Measurements from ENCODE around the gene TGFBR2. TPM values are rescaled to one million over a fixed set of nuclear protein-coding genes. Genes with fewer than 3 reads are reported as not detected.
A peak's percentile ranks its signal among the peaks of the same experiment; 100 is the strongest.

The TGFBR2 gene
- total RNA-seq, 2 experiments from 2014 or later = 45.5 to 46.6 TPM

DNA sequence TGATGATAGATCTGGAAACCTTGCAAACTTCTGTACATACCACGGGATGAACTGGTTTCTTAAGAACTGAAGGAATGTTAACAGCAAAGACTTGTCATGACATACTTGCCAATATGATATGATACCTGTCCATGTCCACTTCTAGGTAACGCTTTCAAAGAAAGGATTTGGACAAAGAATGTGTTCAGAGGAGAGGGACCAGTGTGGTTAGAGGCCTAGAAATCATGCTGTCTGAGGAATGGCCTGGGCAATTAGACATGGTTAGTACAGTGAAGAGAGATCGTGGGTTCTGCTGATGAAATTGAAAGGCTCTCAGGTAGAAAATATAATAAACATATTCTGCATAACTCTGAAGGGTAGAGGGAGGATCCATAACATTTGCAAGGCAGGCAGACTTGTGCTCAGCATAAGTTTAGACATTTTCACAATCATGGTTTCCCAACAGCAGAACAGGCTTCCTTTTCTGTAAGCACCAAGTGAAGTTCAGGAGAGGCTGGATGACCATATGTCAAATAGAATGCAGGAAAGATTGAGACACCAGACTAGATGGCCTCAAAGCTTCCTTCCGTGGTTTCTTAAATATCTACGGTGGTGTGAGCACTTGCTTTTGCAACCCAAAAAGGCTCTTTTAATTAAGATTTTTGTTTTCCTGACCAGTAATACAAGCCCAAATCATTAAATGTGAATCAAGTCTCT is 39.9 kb downstream of the TGFBR2 start:
- H3K4me3 Mint-ChIP-seq = peak overlapping the region; percentile 58
- H3K4me1 Mint-ChIP-seq = peaks cover 96% of the 10 kb centered on the region
- DNase-seq = no peak
- POLR2A ChIA-PET = interaction anchor here (0.6 to 1.4 kb wide), 2 partner anchors 9 to 13 kb away, joined by 3 to 6 read pairs; no protein-coding TSS in a partner anchor
- CTCF ChIA-PET = interaction anchor here (1.2 to 1.7 kb wide), 2 partner anchors 18 to 38 kb away, joined by 3 read pairs; no protein-coding TSS in a partner anchor
- H3K36me3 Mint-ChIP-seq (ENCODE audit: low read depth) = peaks cover 73% of the 10 kb centered on the region
- ATAC-seq = no peak
- H3K27ac Mint-ChIP-seq = peak overlapping the region; percentile 94
- no peaks in the 10 kb centered on the region for H3K27me3 Mint-ChIP-seq
- peaks cover 2% of the 10 kb centered on the region for H3K9me3 Mint-ChIP-seq (ENCODE audit: low read depth)
- intact Hi-C loops (cut with DNase I, micrococcal nuclease) = no loop called here

DNA sequence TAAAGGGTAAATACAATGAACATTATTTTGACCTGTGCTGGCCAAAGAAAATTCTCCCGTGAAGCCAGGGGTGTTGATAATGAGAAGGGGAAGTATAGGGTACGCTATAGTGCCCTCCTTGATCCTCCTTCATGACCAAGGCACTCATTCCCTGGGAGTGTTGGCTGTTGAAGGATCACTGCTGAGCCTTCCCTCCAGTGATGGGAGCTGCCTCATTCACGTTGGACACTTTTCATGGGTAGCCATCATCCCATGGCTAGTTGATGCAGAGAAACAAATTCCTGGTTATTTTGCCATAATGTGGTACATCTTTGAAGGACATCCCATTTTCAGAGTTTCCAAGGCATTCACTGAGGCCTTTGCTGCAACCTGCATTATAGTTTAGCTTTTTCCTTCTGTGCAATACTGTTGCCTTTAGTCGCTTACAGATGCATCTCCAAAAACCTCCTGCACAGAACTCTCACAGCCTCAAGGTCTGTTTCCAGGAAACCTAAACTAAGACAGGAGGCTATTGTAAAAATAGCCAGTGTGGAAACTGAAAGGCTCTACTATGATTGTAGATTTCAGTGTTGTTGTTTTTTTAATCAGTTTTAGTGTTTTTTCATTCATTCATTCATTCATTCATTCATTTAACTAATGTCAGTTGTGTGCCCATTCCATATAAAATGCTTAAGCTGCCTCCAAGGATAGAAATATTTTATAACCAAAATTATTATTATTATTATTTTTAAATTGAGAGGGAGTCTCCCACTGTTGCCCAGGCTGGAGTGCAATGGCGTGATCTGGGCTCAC is 40.8 kb downstream of the TGFBR2 start:
- POLR2A ChIA-PET = interaction anchor here (0.6 to 1.4 kb wide), 3 partner anchors 8 to 12 kb away, joined by 3 to 6 read pairs (median 3); no protein-coding TSS in a partner anchor
- CTCF ChIA-PET = interaction anchor here (1.2 to 1.8 kb wide), 4 partner anchors 11 to 88 kb away, joined by 3 to 9 read pairs (median 4); no protein-coding TSS in a partner anchor
- DNase-seq (no peak), ATAC-seq (no peak)
- H3K4me1 Mint-ChIP-seq = peaks cover 96% of the 10 kb centered on the region
- H3K4me3 Mint-ChIP-seq = no peak overlapping the region
- intact Hi-C loops (cut with DNase I, micrococcal nuclease) = no loop called here
- H3K36me3 Mint-ChIP-seq (ENCODE audit: low read depth) = peaks cover 75% of the 10 kb centered on the region
- H3K9me3 Mint-ChIP-seq (ENCODE audit: low read depth) = peaks cover 2% of the 10 kb centered on the region
- H3K27ac Mint-ChIP-seq = peak overlapping the region; percentile 94
- no peaks in the 10 kb centered on the region for H3K27me3 Mint-ChIP-seq

DNA sequence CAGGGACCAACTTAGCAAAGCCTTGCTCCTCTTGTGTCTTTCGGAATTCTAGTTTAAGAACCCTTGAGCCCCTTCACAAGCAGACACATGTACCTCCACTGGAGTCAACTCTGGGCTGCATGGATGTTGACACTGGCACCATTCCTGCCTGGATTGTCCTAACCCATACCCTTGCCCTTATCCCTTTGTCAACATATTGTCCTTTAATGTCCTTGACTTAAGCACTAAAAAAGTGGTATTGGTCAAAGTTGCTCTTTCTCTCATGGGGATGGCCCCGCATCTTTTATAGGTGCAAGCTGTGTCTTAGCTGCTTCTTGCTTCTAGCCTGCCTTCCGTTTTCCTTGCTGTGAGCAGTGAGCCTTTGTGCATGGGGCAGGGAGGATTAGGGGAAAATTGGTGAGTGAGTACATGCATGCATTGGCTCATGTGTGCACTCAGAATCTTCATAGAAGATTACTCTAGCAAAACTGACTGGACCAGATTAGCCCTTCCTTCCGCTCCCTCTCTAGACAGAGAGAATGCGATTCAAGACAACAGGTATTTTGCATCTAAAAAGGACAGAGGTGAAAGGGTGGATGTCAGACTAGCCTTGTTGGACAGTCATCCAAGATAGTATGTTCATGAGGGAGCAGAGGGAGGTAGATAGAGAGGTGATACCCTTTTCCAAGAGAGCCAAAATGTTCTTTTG is 42.4 kb downstream of the TGFBR2 start:
- DNase-seq (no peak), ATAC-seq (no peak)
- Mint-ChIP-seq H3K4me1 (peaks cover 98% of the 10 kb centered on the region), H3K27ac (peak overlapping the region; percentile 82), H3K9me3 (ENCODE audit: low read depth) (peaks cover 2% of the 10 kb centered on the region), H3K36me3 (ENCODE audit: low read depth) (peaks cover 84% of the 10 kb centered on the region), H3K4me3 (no peak overlapping the region), H3K27me3 (no peaks in the 10 kb centered on the region)
- ChIA-PET CTCF (interaction anchor here (0.6 to 1.8 kb wide), 4 partner anchors 9 to 295 kb away, joined by 3 to 9 read pairs (median 4); no protein-coding TSS in a partner anchor), POLR2A (interaction anchor here (0.6 to 1.2 kb wide), 2 partner anchors 9 to 20 kb away, joined by 4 read pairs; no protein-coding TSS in a partner anchor)
- intact Hi-C loops (cut with DNase I, micrococcal nuclease) = no loop called here

DNA sequence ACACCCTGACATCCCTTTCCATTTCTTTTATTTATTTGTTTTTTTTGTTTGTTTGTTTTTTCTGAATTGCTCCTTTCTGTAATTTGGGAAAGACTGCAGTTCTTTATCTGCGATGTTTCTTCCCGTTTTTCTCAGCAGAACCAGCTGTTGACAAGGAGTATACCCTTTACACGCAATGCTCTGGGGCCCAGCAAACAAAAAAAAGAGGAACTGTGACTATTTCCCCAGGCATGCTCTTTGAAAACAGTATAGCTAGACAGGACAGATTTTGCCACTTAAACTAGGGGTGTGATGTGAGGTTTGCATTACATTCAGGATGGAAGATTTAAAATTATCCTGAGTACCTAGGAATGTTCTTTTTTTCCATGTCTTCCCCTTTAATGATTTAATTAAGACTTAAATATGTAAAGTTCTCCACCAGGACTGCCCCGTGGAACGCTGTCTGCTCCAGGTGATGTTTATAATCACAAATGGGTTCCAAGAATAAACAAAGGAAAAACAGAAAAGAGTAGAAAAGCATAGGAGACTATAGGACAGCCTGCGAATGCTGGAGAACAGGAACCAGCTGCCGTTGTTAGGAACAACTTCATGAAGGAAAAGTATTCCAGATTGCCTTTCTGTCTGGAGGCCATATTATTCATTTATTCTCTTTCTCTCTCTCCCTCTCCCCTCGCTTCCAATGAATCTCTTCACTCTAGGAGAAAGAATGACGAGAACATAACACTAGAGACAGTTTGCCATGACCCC is 43.3 kb downstream of the TGFBR2 start:
- no peak overlapping the region for H3K4me3 Mint-ChIP-seq
- POLR2A ChIA-PET = interaction anchor here (0.6 kb wide), 1 partner anchor 11 kb away, joined by 3 read pairs; no protein-coding TSS in a partner anchor
- H3K27me3 Mint-ChIP-seq = no peaks in the 10 kb centered on the region
- intact Hi-C loops (cut with DNase I, micrococcal nuclease) = loop anchor here (10.0 kb wide), 2 partner anchors 455 to 565 kb away; no protein-coding TSS in a partner anchor
- H3K27ac Mint-ChIP-seq = peak overlapping the region; percentile 82
- H3K36me3 Mint-ChIP-seq (ENCODE audit: low read depth) = peaks cover 93% of the 10 kb centered on the region
- peaks cover 98% of the 10 kb centered on the region for H3K4me1 Mint-ChIP-seq
- peaks cover 2% of the 10 kb centered on the region for H3K9me3 Mint-ChIP-seq (ENCODE audit: low read depth)
- CTCF ChIA-PET = interaction anchor here (0.6 kb wide), 1 partner anchor 577 kb away, joined by 4 read pairs; no protein-coding TSS in a partner anchor
- DNase-seq = no peak
- no peak for ATAC-seq

DNA sequence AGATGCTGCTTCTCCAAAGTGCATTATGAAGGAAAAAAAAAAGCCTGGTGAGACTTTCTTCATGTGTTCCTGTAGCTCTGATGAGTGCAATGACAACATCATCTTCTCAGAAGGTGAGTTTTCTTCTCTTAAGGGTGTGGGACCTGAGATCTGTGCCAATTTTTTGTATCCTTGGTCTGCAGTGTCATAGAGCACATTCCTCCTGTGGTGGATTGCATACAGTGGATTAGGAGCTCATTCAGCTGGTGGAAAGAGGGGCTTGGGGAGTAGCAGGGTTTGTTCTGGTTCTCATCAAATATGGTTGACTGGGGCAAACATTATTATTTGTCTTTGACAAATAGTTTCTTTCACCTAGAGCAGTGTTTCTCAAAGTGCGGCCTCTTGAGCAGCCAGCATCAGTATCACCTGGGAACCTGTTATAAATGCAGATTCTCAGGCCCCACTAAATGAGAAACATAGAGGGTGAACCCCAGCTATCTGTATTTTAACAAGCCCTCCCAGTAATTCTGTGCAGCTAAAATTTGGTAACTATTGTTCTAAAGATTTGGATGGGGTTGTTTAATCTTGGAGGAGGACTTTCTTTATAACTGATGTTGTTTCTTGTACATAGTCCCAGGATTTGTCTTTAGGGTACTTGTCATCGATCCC is 44.1 kb downstream of the TGFBR2 start:
- POLR2A ChIA-PET = interaction anchor here (0.6 kb wide), 2 partner anchors 10 to 1106 kb away, joined by 3 read pairs; no protein-coding TSS in a partner anchor
- Mint-ChIP-seq H3K27ac (peak overlapping the region; percentile 82), H3K36me3 (ENCODE audit: low read depth) (peaks cover 94% of the 10 kb centered on the region), H3K4me3 (no peak overlapping the region), H3K9me3 (ENCODE audit: low read depth) (peaks cover 2% of the 10 kb centered on the region), H3K4me1 (peaks cover 98% of the 10 kb centered on the region), H3K27me3 (no peaks in the 10 kb centered on the region)
- ATAC-seq (no peak), DNase-seq (no peak)
- CTCF ChIA-PET = interaction anchor here (0.6 kb wide), 1 partner anchor 576 kb away, joined by 4 read pairs; no protein-coding TSS in a partner anchor
- intact Hi-C loops (cut with DNase I, micrococcal nuclease) = loop anchor here (10.0 kb wide), 2 partner anchors 454 to 564 kb away; no protein-coding TSS in a partner anchor

DNA sequence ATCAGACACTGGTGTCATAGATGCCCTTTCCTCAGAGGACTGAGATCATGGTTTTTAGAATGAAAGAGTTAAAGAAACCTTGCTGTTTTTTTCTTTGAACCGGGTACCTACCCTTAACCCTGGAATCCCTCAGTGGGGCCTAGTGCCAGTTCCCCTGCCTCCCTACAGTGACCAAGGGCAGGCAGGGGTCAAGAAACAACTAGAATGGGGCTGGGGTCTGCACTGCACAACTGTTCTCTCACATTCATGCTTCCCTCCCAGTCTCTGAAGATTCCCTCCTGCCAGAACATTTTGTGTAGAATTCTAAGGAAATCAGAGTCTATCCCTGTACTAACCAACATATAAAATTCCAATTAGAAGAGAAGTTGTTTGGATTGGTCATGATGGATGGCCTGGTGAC is 47.9 kb downstream of the TGFBR2 start:
- H3K36me3 Mint-ChIP-seq (ENCODE audit: low read depth) = peaks cover 92% of the 10 kb centered on the region
- no peak for ATAC-seq

DNA sequence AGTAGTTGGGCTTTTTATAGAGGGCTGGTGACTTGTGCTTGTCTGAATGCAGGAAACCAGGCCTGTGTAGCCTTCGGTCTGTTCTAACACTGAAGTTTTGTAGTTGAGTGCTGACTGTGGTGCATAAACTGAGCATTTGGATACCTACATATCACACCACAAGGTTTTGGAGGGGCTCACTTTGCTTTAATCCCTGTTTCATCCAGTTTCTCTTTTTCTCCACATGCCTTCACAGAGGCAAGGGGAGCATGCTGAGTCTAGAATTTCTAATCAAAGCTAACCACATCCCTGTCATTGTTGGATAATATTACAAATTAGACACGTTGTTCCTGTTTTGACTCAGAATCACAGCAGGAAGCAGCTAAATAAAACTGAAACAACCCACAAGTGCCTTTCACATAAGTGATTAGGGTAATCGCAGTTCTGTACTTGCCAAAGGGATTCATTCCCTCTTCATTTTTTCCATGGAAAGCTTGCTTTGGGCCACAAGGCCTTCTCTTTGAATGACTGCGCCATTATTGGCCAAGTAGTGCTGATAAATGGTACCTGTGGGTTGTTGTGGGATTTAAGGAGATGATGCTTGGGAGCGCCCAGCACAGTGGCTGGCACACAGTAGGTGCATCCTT is 48.9 kb downstream of the TGFBR2 start:
- peak; percentile 60 for DNase-seq
- POLR2A ChIA-PET = interaction anchor here (0.6 to 2.5 kb wide), 13 partner anchors 9 to 154 kb away, joined by 3 to 13 read pairs (median 5); partner anchors contain the start of gene TGFBR2
- CTCF ChIA-PET = interaction anchor here (0.6 to 2.1 kb wide), 12 partner anchors 8 to 1355 kb away, joined by 3 to 11 read pairs (median 4); no protein-coding TSS in a partner anchor
- Mint-ChIP-seq H3K9me3 (ENCODE audit: low read depth) (peaks cover 2% of the 10 kb centered on the region), H3K36me3 (ENCODE audit: low read depth) (peaks cover 91% of the 10 kb centered on the region), H3K27ac (peak overlapping the region; percentile 95), H3K4me3 (peak overlapping the region; percentile 45), H3K4me1 (peaks cover 100% of the 10 kb centered on the region), H3K27me3 (no peaks in the 10 kb centered on the region)
- peak; percentile 52 for ATAC-seq
- intact Hi-C loops (cut with DNase I, micrococcal nuclease) = loop anchor here (1.0 to 10.0 kb wide), 10 partner anchors 11 to 597 kb away; partner anchors contain the start of gene TGFBR2 (in 1 of the 2)

More for the DNA sequence above, 47.9 kb downstream of the TGFBR2 start:
- H3K4me1 Mint-ChIP-seq = peaks cover 100% of the 10 kb centered on the region
- H3K9me3 Mint-ChIP-seq (ENCODE audit: low read depth) = peaks cover 2% of the 10 kb centered on the region
- CTCF ChIA-PET = interaction anchor here (0.8 to 2.1 kb wide), 3 partner anchors 9 to 12 kb away, joined by 3 to 11 read pairs (median 5); no protein-coding TSS in a partner anchor
- peak overlapping the region; percentile 95 for H3K27ac Mint-ChIP-seq
- intact Hi-C loops (cut with DNase I, micrococcal nuclease) = loop anchor here (10.0 kb wide), 2 partner anchors 451 to 561 kb away; no protein-coding TSS in a partner anchor
- no peaks in the 10 kb centered on the region for H3K27me3 Mint-ChIP-seq
- DNase-seq = no peak
- H3K4me3 Mint-ChIP-seq = peak overlapping the region; percentile 15
- POLR2A ChIA-PET = interaction anchor here (0.5 to 2.2 kb wide), 5 partner anchors 8 to 36 kb away, joined by 4 to 13 read pairs (median 6); no protein-coding TSS in a partner anchor

DNA sequence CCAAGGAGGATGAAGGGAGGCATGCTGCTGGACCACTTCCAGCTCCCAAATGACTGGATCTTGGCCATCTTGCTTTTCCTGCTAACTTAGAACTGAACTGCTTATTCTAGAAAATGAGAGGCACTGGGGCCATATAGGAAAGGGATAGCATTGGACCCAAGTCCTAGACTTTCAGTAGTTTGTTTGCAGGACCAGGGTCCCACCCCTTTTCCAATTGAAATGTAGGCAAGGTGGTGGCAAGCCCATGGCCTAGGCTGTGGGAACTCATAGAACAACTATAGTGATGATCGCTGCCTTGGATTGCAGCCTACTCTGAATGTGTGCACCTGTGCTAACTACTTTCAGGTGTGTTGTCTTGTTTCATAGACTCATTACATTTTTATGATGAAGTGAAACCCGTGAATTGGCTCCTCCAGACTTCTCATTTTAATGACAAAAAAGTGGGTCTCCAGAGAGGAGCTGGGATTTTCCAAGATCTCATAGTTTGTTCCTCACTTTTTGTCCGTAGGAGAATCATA is 50.3 kb downstream of the TGFBR2 start:
- peak overlapping the region; percentile 60 for H3K4me3 Mint-ChIP-seq
- ChIA-PET CTCF (interaction anchor here (0.7 to 3.1 kb wide), 4 partner anchors 11 to 33 kb away, joined by 3 to 15 read pairs (median 6); no protein-coding TSS in a partner anchor), POLR2A (interaction anchor here (1.5 to 2.5 kb wide), 5 partner anchors 12 to 46 kb away, joined by 4 to 13 read pairs (median 11); no protein-coding TSS in a partner anchor)
- peaks cover 91% of the 10 kb centered on the region for H3K36me3 Mint-ChIP-seq (ENCODE audit: low read depth)
- DNase-seq (no peak), ATAC-seq (no peak)
- peaks cover 100% of the 10 kb centered on the region for H3K4me1 Mint-ChIP-seq
- no peaks in the 10 kb centered on the region for H3K27me3 Mint-ChIP-seq
- no peaks in the 10 kb centered on the region for H3K9me3 Mint-ChIP-seq (ENCODE audit: low read depth)
- intact Hi-C loops (cut with DNase I, micrococcal nuclease) = loop anchor here (5.0 to 10.0 kb wide), 4 partner anchors 309 to 596 kb away; no protein-coding TSS in a partner anchor
- peak overlapping the region; percentile 95 for H3K27ac Mint-ChIP-seq

DNA sequence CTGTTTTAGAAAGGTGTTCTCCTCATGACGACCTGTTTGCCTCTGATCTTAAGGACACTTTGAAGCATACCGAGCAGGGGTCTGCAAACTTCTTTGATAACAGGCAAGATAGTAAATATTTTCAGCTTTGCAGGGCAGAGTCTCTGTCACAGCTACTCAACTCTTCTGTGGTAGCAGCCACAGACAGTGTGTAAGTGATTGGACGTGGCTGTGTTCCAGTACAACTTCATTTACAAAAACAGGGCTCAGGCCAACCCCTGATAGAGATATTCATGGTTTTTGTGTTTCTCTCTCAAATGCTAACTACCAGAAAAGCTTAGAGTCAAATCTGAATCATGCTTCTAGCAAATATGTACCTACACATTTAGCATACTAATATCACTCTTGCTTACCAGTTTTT is 51.5 kb downstream of the TGFBR2 start:
- intact Hi-C loops (cut with DNase I, micrococcal nuclease) = loop anchor here (1.0 to 10.0 kb wide), 7 partner anchors 27 to 594 kb away; no protein-coding TSS in a partner anchor
- Mint-ChIP-seq H3K9me3 (ENCODE audit: low read depth) (no peaks in the 10 kb centered on the region), H3K4me1 (peaks cover 100% of the 10 kb centered on the region), H3K4me3 (peak overlapping the region; percentile 60), H3K36me3 (ENCODE audit: low read depth) (peaks cover 87% of the 10 kb centered on the region), H3K27me3 (no peaks in the 10 kb centered on the region), H3K27ac (peak overlapping the region; percentile 95)
- ChIA-PET CTCF (interaction anchor here (0.7 to 3.1 kb wide), 16 partner anchors 9 to 339 kb away, joined by 3 to 15 read pairs (median 5); partner anchors contain the start of gene TGFBR2), POLR2A (interaction anchor here (0.6 to 2.1 kb wide), 23 partner anchors 9 to 1543 kb away, joined by 3 to 21 read pairs (median 4); partner anchors contain the start of gene TGFBR2)
- DNase-seq (peak; percentile 63), ATAC-seq (peak; percentile 57)

All from activated CD4-positive, alpha-beta T cell treated with anti-CD3 and anti-CD28 coated beads for 36 hours (primary cell).